Activated CD8-positive, alpha-beta memory T cell treated with anti-CD3 and anti-CD28 coated beads for 36 hours (primary cell): ENCODE measurements around the gene CDCA4. TPM values are rescaled to one million over a fixed set of nuclear protein-coding genes. Genes with fewer than 3 reads are reported as not detected.

Experiments
- CTCF ChIA-PET: fragments of 350-600 bp; sonication (Branson Sonifier 250); formaldehyde crosslinking; loops from one replicate; lab custom pipeline; 2021; ENCODE audit warnings: antibody characterized with exemption; lab: Charles Lee
- POLR2A ChIA-PET: fragments of 350-600 bp; sonication (Branson Sonifier 250); formaldehyde crosslinking; loops from one replicate; lab custom pipeline; 2021; ENCODE audit warnings: antibody characterized with exemption; lab: Charles Lee
- total RNA-seq, 2 experiments: library from RNA; stranded (reverse); gene quantifications; one replicate each; pipeline ENCODE4 v1.2.3, GENCODE V29; 2021

CDCA4 gene
- total RNA-seq, 2 experiments from 2014 or later, result 71.5 to 72.7 TPM

- ChIA-PET CTCF (interaction anchor here (2.2 to 4.6 kb wide), 2 partner anchors 12 to 59 kb away, joined by 11 to 28 read pairs; no protein-coding TSS in a partner anchor), POLR2A (no interaction called here)
Observed at GRCh38 chr14:104986487-104987164, 34.3 kb downstream of the CDCA4 start.

- ChIA-PET POLR2A (interaction anchor here (1.4 kb wide), 1 partner anchor 35 kb away, joined by 4 read pairs; the partner anchor contains the start of gene CDCA4), CTCF (interaction anchor here (1.2 to 4.6 kb wide), 5 partner anchors 11 to 105 kb away, joined by 5 to 28 read pairs (median 7); partner anchors contain the start of gene CDCA4)
Observed at GRCh38 chr14:104985675-104986486, 35.0 kb downstream of the CDCA4 start, which contains the start of gene CLBA1. Gene CLBA1, plus strand, starts transcription at chr14:104985788. Its CDS starts 644 bp downstream, at chr14:104986432.

- POLR2A ChIA-PET, result interaction anchor here (0.6 to 1.4 kb wide), 3 partner anchors 37 to 1410 kb away, joined by 4 to 23 read pairs (median 8); partner anchors contain the start of gene CDCA4
Observed at GRCh38 chr14:104984056-104984894, 36.6 kb downstream of the CDCA4 start.

GRCh38 chr14:104983231-104983721, 37.6 kb downstream of the CDCA4 start:
- ChIA-PET CTCF (interaction anchor here (1.6 to 4.6 kb wide), 2 partner anchors 8 to 62 kb away, joined by 3 to 28 read pairs; no protein-coding TSS in a partner anchor), POLR2A (interaction anchor here (0.6 kb wide), 1 partner anchor 103 kb away, joined by 3 read pairs; no protein-coding TSS in a partner anchor)

More at GRCh38 chr14:104984056-104984894, 36.6 kb downstream of the CDCA4 start:
- CTCF ChIA-PET, result interaction anchor here (1.6 to 4.6 kb wide), 5 partner anchors 9 to 61 kb away, joined by 3 to 28 read pairs (median 5); partner anchors contain the start of gene CDCA4

- POLR2A ChIA-PET, result interaction anchor here (0.6 kb wide), 1 partner anchor 104 kb away, joined by 3 read pairs; no protein-coding TSS in a partner anchor
Observed at GRCh38 chr14:104982548-104983230, 38.2 kb downstream of the CDCA4 start.

GRCh38 chr14:104981699-104982541, 39.0 kb downstream of the CDCA4 start:
- ChIA-PET POLR2A (interaction anchor here (0.5 kb wide), 1 partner anchor 75 kb away, joined by 3 read pairs; no protein-coding TSS in a partner anchor), CTCF (interaction anchor here (1.6 kb wide), 1 partner anchor 64 kb away, joined by 6 read pairs; no protein-coding TSS in a partner anchor)

More at GRCh38 chr14:104982548-104983230, 38.2 kb downstream of the CDCA4 start:
- CTCF ChIA-PET, result interaction anchor here (1.6 to 4.6 kb wide), 2 partner anchors 8 to 63 kb away, joined by 3 to 28 read pairs; no protein-coding TSS in a partner anchor

GRCh38 chr14:104980611-104981531, 40.0 kb downstream of the CDCA4 start:
- CTCF ChIA-PET, result interaction anchor here (1.6 kb wide), 1 partner anchor 65 kb away, joined by 6 read pairs; no protein-coding TSS in a partner anchor

GRCh38 chr14:104979758-104980610, 40.9 kb downstream of the CDCA4 start:
- ChIA-PET POLR2A (no interaction called here), CTCF (interaction anchor here (1.0 kb wide), 1 partner anchor 66 kb away, joined by 5 read pairs; no protein-coding TSS in a partner anchor)

More at GRCh38 chr14:104980611-104981531, 40.0 kb downstream of the CDCA4 start:
- POLR2A ChIA-PET, result interaction anchor here (0.5 kb wide), 1 partner anchor 76 kb away, joined by 3 read pairs; no protein-coding TSS in a partner anchor

- POLR2A ChIA-PET, result no interaction called here
Observed at GRCh38 chr14:104978746-104979691, 41.9 kb downstream of the CDCA4 start.

GRCh38 chr14:104977681-104978653, 42.9 kb downstream of the CDCA4 start, which contains the start of gene AHNAK2:
Gene AHNAK2, minus strand, starts transcription at chr14:104978374. Its CDS starts 137 bp downstream, at chr14:104978237.
- CTCF ChIA-PET, result interaction anchor here (0.6 to 8.4 kb wide), 3 partner anchors 58 to 963 kb away, joined by 3 to 108 read pairs (median 3); no protein-coding TSS in a partner anchor

More at GRCh38 chr14:104978746-104979691, 41.9 kb downstream of the CDCA4 start:
- CTCF ChIA-PET, result interaction anchor here (0.6 to 1.3 kb wide), 3 partner anchors 57 to 964 kb away, joined by 3 to 5 read pairs (median 3); no protein-coding TSS in a partner anchor

GRCh38 chr14:104977008-104977680, 43.7 kb downstream of the CDCA4 start:
- ChIA-PET POLR2A (no interaction called here), CTCF (interaction anchor here (1.0 to 8.4 kb wide), 6 partner anchors 8 to 109 kb away, joined by 3 to 108 read pairs (median 7); partner anchors contain the start of gene CLBA1)

More at GRCh38 chr14:104977681-104978653, 42.9 kb downstream of the CDCA4 start, which contains the start of gene AHNAK2:
- POLR2A ChIA-PET, result no interaction called here
